Measurements from ENCODE around the gene PANX2. TPM values are rescaled to one million over a fixed set of nuclear protein-coding genes. Genes with fewer than 3 reads are reported as not detected.

The PANX2 gene
- total and polyA plus RNA-seq, 2 of the 13 experiments (the other 11 are each of a cell fraction or from before 2014, with no cell fraction given), result 0.15 to 1.1 TPM

DNA sequence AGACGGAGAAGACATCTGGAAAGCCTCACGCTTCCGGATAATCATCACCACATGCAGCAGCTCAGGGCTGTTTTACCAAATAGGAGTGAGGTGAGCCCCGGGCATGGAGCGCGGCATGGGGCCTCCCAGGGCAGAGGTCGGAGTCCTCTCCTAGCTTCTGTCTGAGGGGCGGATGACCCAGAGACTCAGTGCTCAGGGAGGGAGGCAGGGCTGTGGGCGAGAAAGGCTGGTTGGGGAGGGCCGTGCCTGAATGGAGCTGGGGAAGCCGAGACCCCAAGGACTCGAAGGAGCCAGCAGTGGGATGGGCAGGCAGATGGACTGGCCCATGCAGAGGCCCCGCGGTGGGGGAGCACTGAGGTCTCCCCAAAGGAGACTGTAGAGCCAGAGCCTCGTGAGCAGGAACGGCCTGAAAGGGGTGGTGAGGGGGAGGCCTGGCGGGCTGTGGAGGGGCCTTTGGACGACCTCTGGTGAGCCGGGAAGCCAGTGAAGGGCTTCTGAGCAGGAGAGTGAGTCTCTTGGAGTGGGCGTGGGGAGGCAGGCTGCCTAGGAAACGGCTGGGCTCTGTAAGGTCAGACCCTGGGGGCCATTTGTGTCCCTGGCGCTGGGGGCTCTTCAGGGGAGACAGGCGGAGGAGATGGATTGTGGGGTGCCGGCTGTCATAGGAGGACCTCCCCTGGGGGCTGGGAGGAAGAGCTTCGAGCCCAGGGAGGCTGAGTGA is 24.7 kb upstream of the PANX2 start (continued):
- no peak for TF ChIP-seq CEBPZ (IDR thresholded peaks at IDR 0.05; ENCODE audit: low read length)
- no peak for TF ChIP-seq ZNF737 (CRISPR knock-in tag; IDR thresholded peaks at IDR 0.05; ENCODE audit: borderline replicate concordance)
- no peak for TF ChIP-seq ZNF367 (CRISPR knock-in tag; IDR thresholded peaks at IDR 0.05; ENCODE audit: borderline replicate concordance)
- peak; percentile 64 for TF ChIP-seq PATZ1 (CRISPR knock-in tag; IDR thresholded peaks at IDR 0.05)
- TF ChIP-seq NFYC (CRISPR knock-in tag; IDR thresholded peaks at IDR 0.05), result no peak
- no peak for TF ChIP-seq ZNF260 (CRISPR knock-in tag; IDR thresholded peaks at IDR 0.05; ENCODE audit: borderline replicate concordance, low read depth)
- peak; percentile 40; the same call in 1 of the 2 replicates for TF ChIP-seq HDAC2 (CRISPR knock-in tag; IDR thresholded peaks at IDR 0.05)
- TF ChIP-seq TMF1 (CRISPR knock-in tag; IDR thresholded peaks at IDR 0.05; ENCODE audit: low read depth), result peak; percentile 42; the same call in 1 of the 2 replicates
- TF ChIP-seq, protein P1, sequence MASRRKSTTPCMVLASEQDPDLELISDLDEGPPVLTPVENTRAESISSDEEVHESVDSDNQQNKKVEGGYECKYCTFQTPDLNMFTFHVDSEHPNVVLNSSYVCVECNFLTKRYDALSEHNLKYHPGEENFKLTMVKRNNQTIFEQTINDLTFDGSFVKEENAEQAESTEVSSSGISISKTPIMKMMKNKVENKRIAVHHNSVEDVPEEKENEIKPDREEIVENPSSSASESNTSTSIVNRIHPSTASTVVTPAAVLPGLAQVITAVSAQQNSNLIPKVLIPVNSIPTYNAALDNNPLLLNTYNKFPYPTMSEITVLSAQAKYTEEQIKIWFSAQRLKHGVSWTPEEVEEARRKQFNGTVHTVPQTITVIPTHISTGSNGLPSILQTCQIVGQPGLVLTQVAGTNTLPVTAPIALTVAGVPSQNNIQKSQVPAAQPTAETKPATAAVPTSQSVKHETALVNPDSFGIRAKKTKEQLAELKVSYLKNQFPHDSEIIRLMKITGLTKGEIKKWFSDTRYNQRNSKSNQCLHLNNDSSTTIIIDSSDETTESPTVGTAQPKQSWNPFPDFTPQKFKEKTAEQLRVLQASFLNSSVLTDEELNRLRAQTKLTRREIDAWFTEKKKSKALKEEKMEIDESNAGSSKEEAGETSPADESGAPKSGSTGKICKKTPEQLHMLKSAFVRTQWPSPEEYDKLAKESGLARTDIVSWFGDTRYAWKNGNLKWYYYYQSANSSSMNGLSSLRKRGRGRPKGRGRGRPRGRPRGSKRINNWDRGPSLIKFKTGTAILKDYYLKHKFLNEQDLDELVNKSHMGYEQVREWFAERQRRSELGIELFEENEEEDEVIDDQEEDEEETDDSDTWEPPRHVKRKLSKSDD (CRISPR knock-in tag; IDR thresholded peaks at IDR 0.05; ENCODE audit: low read depth), result 0 out of 2 replicates have a peak, but pooled peaks have one; percentile 26
- no peak for TF ChIP-seq RORA (CRISPR knock-in tag; IDR thresholded peaks at IDR 0.05)
- no peak; the same call in 1 of the 2 replicates for TF ChIP-seq ZSCAN22 (CRISPR knock-in tag; IDR thresholded peaks at IDR 0.05)
- TF ChIP-seq ZNF558 (CRISPR knock-in tag; IDR thresholded peaks at IDR 0.05; ENCODE audit: borderline replicate concordance), result no peak
- TF ChIP-seq TFE3 (CRISPR knock-in tag; IDR thresholded peaks at IDR 0.05), result 0 out of 2 replicates have a peak, but pooled peaks have one; percentile 7
- TF ChIP-seq ZBTB2 (CRISPR knock-in tag; IDR thresholded peaks at IDR 0.05; ENCODE audit: low read depth), result 0 out of 2 replicates have a peak, but pooled peaks have one; percentile 34
- TF ChIP-seq ZNF580 (CRISPR knock-in tag; IDR thresholded peaks at IDR 0.05; ENCODE audit: borderline replicate concordance, low read depth), result 0 out of 2 replicates have a peak, but pooled peaks have one; percentile 22
- no peak for TF ChIP-seq FLYWCH1 (CRISPR knock-in tag; IDR thresholded peaks at IDR 0.05)
- TF ChIP-seq CBX5 (CRISPR knock-in tag; IDR thresholded peaks at IDR 0.05; ENCODE audit: borderline replicate concordance), result no peak

Measured in HepG2 (cell line).